ENCODE measurements around the gene GRK3. TPM values are rescaled to one million over a fixed set of nuclear protein-coding genes. Genes with fewer than 3 reads are reported as not detected.

GRK3 gene
- total RNA-seq, 1 experiment from 2014 or later: 14.6 TPM

GRCh38 chr22:25693268-25693565 lies 128.7 kb downstream of the GRK3 start:
- DNase-seq (ENCODE audit: low read depth, low spot score) (no peak), ATAC-seq (no peak)
- Histone ChIP-seq H3K4me3 (replicated peaks in 1 of 2; ENCODE audit: low read depth in 1 of 2, low read length in 2 of 2) (no peak overlapping the region), H2AFZ (ENCODE audit: low read depth, low read length, poor library complexity, severe bottlenecking) (no peak overlapping the region), H3K4me2 (ENCODE audit: low read length) (no peak overlapping the region), H3K9ac (ENCODE audit: low read length) (no peak overlapping the region), H3K9me2 (ENCODE audit: insufficient read depth) (no peaks in the 10 kb centered on the region), H3K27me3 (ENCODE audit: insufficient read depth, low read length) (no peaks in the 10 kb centered on the region), H3K4me1 (ENCODE audit: control insufficient read depth in 1 of 2, insufficient read depth in 2 of 2, low read length in 2 of 2) (no peaks in the 10 kb centered on the region), H3K36me3 (ENCODE audit: control insufficient read depth in 1 of 2, insufficient read depth in 2 of 2, low read length in 2 of 2) (no peaks in the 10 kb centered on the region; a peak in 1 of 4 replicates), H3K79me2 (ENCODE audit: insufficient read depth, low read length) (no peaks in the 10 kb centered on the region), H3K9me3 (ENCODE audit: control insufficient read depth in 1 of 2, insufficient read depth in 1 of 2, low read depth in 1 of 2, low read length in 2 of 2) (no peaks in the 10 kb centered on the region), H4K20me1 (ENCODE audit: insufficient read depth) (no peaks in the 10 kb centered on the region), H3K27ac (ENCODE audit: low read depth, low read length) (no peak overlapping the region)
- BruUV-seq (replicated peaks): no TSS peak
- TF ChIP-seq ELF1 (IDR thresholded peaks at IDR 0.05; ENCODE audit: borderline replicate concordance, low read depth) (no peak), JUND (IDR thresholded peaks at IDR 0.05) (no peak), EGR1 (IDR thresholded peaks at IDR 0.05; ENCODE audit: low read depth) (no peak), FOSL1 (IDR thresholded peaks at IDR 0.05; ENCODE audit: low read depth) (no peak), ZFX (IDR thresholded peaks at IDR 0.05) (no peak), ZNF274 (IDR thresholded peaks at IDR 0.05; ENCODE audit: low read depth, low read length) (no peak), REST (IDR thresholded peaks at IDR 0.05; ENCODE audit: low read depth) (no peak), ZBTB33 (IDR thresholded peaks at IDR 0.05; ENCODE audit: extremely low read depth, insufficient replicate concordance, low read length) (no peak), EZH2phosphoT487 (IDR thresholded peaks at IDR 0.05; ENCODE audit: borderline replicate concordance) (no peak), TCF7L2 (IDR thresholded peaks at IDR 0.05; ENCODE audit: borderline replicate concordance, extremely low read depth, insufficient read depth, insufficient read length) (no peak), CBX3 (IDR thresholded peaks at IDR 0.05; ENCODE audit: low read depth) (no peak), SRF (IDR thresholded peaks at IDR 0.05; ENCODE audit: low read depth) (no peak), RAD21 (IDR thresholded peaks at IDR 0.05; ENCODE audit: low read depth) (no peak)
- TF ChIP-seq, protein P1, sequence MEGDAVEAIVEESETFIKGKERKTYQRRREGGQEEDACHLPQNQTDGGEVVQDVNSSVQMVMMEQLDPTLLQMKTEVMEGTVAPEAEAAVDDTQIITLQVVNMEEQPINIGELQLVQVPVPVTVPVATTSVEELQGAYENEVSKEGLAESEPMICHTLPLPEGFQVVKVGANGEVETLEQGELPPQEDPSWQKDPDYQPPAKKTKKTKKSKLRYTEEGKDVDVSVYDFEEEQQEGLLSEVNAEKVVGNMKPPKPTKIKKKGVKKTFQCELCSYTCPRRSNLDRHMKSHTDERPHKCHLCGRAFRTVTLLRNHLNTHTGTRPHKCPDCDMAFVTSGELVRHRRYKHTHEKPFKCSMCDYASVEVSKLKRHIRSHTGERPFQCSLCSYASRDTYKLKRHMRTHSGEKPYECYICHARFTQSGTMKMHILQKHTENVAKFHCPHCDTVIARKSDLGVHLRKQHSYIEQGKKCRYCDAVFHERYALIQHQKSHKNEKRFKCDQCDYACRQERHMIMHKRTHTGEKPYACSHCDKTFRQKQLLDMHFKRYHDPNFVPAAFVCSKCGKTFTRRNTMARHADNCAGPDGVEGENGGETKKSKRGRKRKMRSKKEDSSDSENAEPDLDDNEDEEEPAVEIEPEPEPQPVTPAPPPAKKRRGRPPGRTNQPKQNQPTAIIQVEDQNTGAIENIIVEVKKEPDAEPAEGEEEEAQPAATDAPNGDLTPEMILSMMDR (IDR thresholded peaks at IDR 0.05 in 2 of 3, conservative IDR thresholded peaks at IDR 0.05 in 1 of 3; ENCODE audit: borderline replicate concordance in 1 of 3, insufficient read depth in 1 of 3, low read depth in 2 of 3, low read length in 2 of 3): no peak
- TF ChIP-seq, protein P2, sequence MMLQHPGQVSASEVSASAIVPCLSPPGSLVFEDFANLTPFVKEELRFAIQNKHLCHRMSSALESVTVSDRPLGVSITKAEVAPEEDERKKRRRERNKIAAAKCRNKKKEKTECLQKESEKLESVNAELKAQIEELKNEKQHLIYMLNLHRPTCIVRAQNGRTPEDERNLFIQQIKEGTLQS (IDR thresholded peaks at IDR 0.05): no peak
- POLR2A ChIA-PET: no interaction called here
- intact Hi-C loops (cut with micrococcal nuclease): no loop called here
- RAD21 ChIA-PET (ENCODE audit: low non-redundant PET in 1 of 2, low total read pairs in 2 of 2, uncharacterized antibody in 2 of 2, unreplicated experiment in 2 of 2): no interaction called here
- CTCF ChIA-PET: no interaction called here
